K562 (cell line): Measurements from ENCODE around the gene RNF207. TPM values are rescaled to one million over a fixed set of nuclear protein-coding genes. Genes with fewer than 3 reads are reported as not detected.
A peak's percentile ranks its signal among the peaks of the same experiment; 100 is the strongest.

Experiments used
- CEBPG ChIP-seq, 3 experiments: fragments of 200-800 bp in 1 of 3; sonication (Bioruptor generic) in 1 of 3; sonication (generic) in 1 of 3; formaldehyde crosslinking in 1 of 3; IDR thresholded peaks in 2 of 3; conservative IDR thresholded peaks in 1 of 3; 2 replicates each; pipeline versions ENCODE4 v1.6.1 to v1.8.0; 2016 to 2022; ENCODE audit warnings: missing compliant biosample characterization in 2 of 3, missing genetic modification characterization in 2 of 3, mild to moderate bottlenecking in 1 of 3, missing genetic modification reagents in 1 of 3
- CREBBP ChIP-seq: IDR thresholded peaks from one replicate; pipeline ENCODE4 v1.6.1; 2012; ENCODE audit warnings: low read depth, mild to moderate bottlenecking, control low read depth, inconsistent platforms, low read length
- DDX20 ChIP-seq: fragments of 450-650 bp; IDR thresholded peaks from 2 replicates; pipeline ENCODE4 v1.6.1; 2016; ENCODE audit warnings: missing genetic modification characterization, low read depth, mild to moderate bottlenecking, missing compliant biosample characterization, moderate library complexity
- DIDO1 ChIP-seq: fragments of 450-650 bp; IDR thresholded peaks from 2 replicates; pipeline ENCODE4 v1.6.1; 2016; ENCODE audit warnings: low read depth, missing biosample characterization, missing genetic modification characterization
- FOXJ3 ChIP-seq: sonication (generic); formaldehyde crosslinking; IDR thresholded peaks from 2 replicates; pipeline ENCODE4 v1.4.0; 2020; ENCODE audit warnings: mild to moderate bottlenecking, missing genetic modification reagents
- GATAD2B ChIP-seq: fragments of 450-650 bp; IDR thresholded peaks from 2 replicates; pipeline ENCODE4 v1.6.1; 2017; ENCODE audit warnings: mild to moderate bottlenecking, borderline replicate concordance
- KAT2B ChIP-seq: IDR thresholded peaks from one replicate; pipeline ENCODE4 v1.6.1; 2012; ENCODE audit warnings: low read depth, mild to moderate bottlenecking, control low read depth, inconsistent platforms, low read length, moderate library complexity
- MTA3 ChIP-seq: fragments of 450-650 bp; formaldehyde crosslinking; IDR thresholded peaks from 2 replicates; pipeline ENCODE4 v1.6.1; 2017; ENCODE audit warnings: mild to moderate bottlenecking, borderline replicate concordance
- NCOA6 ChIP-seq: fragments of 450-650 bp; IDR thresholded peaks from 2 replicates; pipeline ENCODE4 v1.6.1; 2017; ENCODE audit warnings: mild to moderate bottlenecking
- NFXL1 ChIP-seq: fragments of 450-650 bp; formaldehyde crosslinking; IDR thresholded peaks from 2 replicates; pipeline ENCODE4 v1.4.0; 2021; ENCODE audit warnings: mild to moderate bottlenecking
- NR2F6 ChIP-seq: fragments of 450-650 bp; formaldehyde crosslinking; IDR thresholded peaks from 2 replicates; pipeline ENCODE4 v1.4.0; 2020; ENCODE audit warnings: mild to moderate bottlenecking
- SLC30A9 ChIP-seq: fragments of 250-450 bp; sonication (Bioruptor Pico); IDR thresholded peaks from 2 replicates; pipeline ENCODE4 v1.8.0; 2022; ENCODE audit warnings: mild to moderate bottlenecking, moderate library complexity
- TCFL5 ChIP-seq: fragments of 250-450 bp; sonication (Bioruptor Pico); conservative IDR thresholded peaks from 2 replicates; pipeline ENCODE4 v1.6.1; 2021; ENCODE audit warnings: mild to moderate bottlenecking, moderate library complexity, matching md5 sums
- YY1 ChIP-seq, 3 experiments: IDR thresholded peaks; 2 replicates each; pipeline ENCODE4 v1.6.1; 2011; ENCODE audit warnings: low read length in 2 of 3, mild to moderate bottlenecking in 2 of 3, moderate library complexity in 2 of 3, borderline replicate concordance in 1 of 3, control low read depth in 1 of 3, low read depth in 1 of 3; ENCODE audit not compliant: insufficient read depth in 3 of 3, insufficient replicate concordance in 2 of 3, control insufficient read depth in 1 of 3, insufficient read length in 1 of 3; ENCODE audit errors: extremely low read depth in 1 of 3
- ZNF347 ChIP-seq: fragments of 450-650 bp; formaldehyde crosslinking; IDR thresholded peaks from 2 replicates; pipeline ENCODE4 v1.4.0; 2020; ENCODE audit warnings: low read depth, mild to moderate bottlenecking, moderate library complexity
- ZNF77 ChIP-seq: fragments of 250-450 bp; sonication (Bioruptor Pico); IDR thresholded peaks from 2 replicates; pipeline ENCODE4 v1.5.0; 2020
- polyA plus RNA-seq, 8 experiments: library from polyadenylated mRNA; depleted of rRNA in 4 of 8; stranded (reverse) in 5 of 8; unstranded in 3 of 8; fragments of >200 nt; fragmentation: Nextera tagmentation in 2 of 8; fragmentation: Illumina TruSeq in 1 of 8; extraction: Ambion mirVana in 2 of 8; extraction: Trizol in 1 of 8; gene quantifications; 2 replicates each; pipeline versions ENCODE4 v1.2.1 to v1.2.3, GENCODE V29; 2011 to 2014; ENCODE audit warnings: inconsistent platforms in 1 of 8, missing spikeins in 1 of 8
- total RNA-seq, 7 experiments: library from RNA; depleted of rRNA in 6 of 7; stranded (reverse); fragments of >200 nt in 6 of 7; fragmentation: Illumina TruSeq in 2 of 7; extraction: Trizol in 2 of 7; gene quantifications; 2 replicates each; pipeline versions ENCODE4 v1.2.1 to v1.2.3, GENCODE V29; 2011 to 2021; ENCODE audit warnings: low replicate concordance in 1 of 7
- TF ChIP-seq, protein P1 (sequence below): sonication (generic); formaldehyde crosslinking; IDR thresholded peaks from 2 replicates; pipeline ENCODE4 v1.8.1; 2023; ENCODE audit warnings: missing genetic modification reagents, mild to moderate bottlenecking, borderline replicate concordance
- TF ChIP-seq, protein P2 (sequence below): sonication (generic); formaldehyde crosslinking; IDR thresholded peaks from 2 replicates; pipeline ENCODE4 v1.8.0; 2022; ENCODE audit warnings: mild to moderate bottlenecking, missing genetic modification reagents, borderline replicate concordance

RNF207 gene
- total and polyA plus RNA-seq, 9 of the 15 experiments (the other 6 are each of a cell fraction or from before 2014, with no cell fraction given) = 2.7 to 30.6 (median 12.9) TPM

DNA sequence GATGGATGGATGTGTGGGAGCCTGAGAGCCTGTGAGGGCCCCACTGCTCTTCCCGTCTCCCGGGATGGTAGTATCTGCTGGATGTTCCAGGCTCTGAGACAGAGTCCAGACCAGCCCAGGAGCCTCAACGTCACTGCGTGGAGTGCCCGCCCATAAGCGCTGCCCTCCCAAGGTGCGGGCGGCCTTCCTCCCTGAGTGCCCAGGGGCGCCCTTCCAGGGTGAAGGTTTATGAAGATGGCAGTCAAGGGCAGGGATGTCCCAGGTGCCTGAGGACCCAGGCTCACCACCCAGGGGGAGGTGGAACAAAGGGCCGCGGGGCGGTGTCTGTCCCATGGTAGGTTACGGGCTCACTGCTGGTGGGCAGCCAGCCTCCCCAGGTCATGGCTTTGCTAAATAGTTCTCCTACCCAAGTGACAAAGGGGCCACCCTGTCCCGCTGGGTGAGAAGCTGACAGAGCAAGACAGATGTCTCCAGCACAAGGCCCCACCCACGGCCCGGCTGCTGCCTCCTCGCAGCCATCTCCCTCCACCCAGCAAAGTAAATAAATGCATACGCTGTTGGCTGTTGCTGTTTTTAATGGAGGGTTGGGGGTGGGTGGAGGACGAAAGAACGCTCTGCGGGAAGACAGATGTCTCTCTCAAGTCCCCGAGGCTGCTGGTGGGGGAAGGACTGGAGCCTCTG is 63.9 kb downstream of the RNF207 start (continued):
- TF ChIP-seq, protein P1, sequence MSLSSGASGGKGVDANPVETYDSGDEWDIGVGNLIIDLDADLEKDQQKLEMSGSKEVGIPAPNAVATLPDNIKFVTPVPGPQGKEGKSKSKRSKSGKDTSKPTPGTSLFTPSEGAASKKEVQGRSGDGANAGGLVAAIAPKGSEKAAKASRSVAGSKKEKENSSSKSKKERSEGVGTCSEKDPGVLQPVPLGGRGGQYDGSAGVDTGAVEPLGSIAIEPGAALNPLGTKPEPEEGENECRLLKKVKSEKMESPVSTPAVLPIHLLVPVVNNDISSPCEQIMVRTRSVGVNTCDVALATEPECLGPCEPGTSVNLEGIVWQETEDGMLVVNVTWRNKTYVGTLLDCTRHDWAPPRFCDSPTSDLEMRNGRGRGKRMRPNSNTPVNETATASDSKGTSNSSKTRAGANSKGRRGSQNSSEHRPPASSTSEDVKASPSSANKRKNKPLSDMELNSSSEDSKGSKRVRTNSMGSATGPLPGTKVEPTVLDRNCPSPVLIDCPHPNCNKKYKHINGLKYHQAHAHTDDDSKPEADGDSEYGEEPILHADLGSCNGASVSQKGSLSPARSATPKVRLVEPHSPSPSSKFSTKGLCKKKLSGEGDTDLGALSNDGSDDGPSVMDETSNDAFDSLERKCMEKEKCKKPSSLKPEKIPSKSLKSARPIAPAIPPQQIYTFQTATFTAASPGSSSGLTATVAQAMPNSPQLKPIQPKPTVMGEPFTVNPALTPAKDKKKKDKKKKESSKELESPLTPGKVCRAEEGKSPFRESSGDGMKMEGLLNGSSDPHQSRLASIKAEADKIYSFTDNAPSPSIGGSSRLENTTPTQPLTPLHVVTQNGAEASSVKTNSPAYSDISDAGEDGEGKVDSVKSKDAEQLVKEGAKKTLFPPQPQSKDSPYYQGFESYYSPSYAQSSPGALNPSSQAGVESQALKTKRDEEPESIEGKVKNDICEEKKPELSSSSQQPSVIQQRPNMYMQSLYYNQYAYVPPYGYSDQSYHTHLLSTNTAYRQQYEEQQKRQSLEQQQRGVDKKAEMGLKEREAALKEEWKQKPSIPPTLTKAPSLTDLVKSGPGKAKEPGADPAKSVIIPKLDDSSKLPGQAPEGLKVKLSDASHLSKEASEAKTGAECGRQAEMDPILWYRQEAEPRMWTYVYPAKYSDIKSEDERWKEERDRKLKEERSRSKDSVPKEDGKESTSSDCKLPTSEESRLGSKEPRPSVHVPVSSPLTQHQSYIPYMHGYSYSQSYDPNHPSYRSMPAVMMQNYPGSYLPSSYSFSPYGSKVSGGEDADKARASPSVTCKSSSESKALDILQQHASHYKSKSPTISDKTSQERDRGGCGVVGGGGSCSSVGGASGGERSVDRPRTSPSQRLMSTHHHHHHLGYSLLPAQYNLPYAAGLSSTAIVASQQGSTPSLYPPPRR = no peak
- no peak for TF ChIP-seq NR2F6 (CRISPR knock-in tag)
- TF ChIP-seq SLC30A9 (CRISPR knock-in tag) = no peak
- no peak for TF ChIP-seq MTA3
- TF ChIP-seq CREBBP = no peak
- TF ChIP-seq YY1 (IDR thresholded peaks at IDR 0.05; ENCODE audit: borderline replicate concordance in 1 of 3, control insufficient read depth in 1 of 3, extremely low read depth in 1 of 3, insufficient read depth in 3 of 3, insufficient read length in 1 of 3, insufficient replicate concordance in 2 of 3, low read depth in 1 of 3, low read length in 2 of 3) = peak in 1 of 3 experiments; percentile 17
- no peak for TF ChIP-seq DIDO1 (tag)
- TF ChIP-seq NCOA6 = no peak
- TF ChIP-seq, protein P2, sequence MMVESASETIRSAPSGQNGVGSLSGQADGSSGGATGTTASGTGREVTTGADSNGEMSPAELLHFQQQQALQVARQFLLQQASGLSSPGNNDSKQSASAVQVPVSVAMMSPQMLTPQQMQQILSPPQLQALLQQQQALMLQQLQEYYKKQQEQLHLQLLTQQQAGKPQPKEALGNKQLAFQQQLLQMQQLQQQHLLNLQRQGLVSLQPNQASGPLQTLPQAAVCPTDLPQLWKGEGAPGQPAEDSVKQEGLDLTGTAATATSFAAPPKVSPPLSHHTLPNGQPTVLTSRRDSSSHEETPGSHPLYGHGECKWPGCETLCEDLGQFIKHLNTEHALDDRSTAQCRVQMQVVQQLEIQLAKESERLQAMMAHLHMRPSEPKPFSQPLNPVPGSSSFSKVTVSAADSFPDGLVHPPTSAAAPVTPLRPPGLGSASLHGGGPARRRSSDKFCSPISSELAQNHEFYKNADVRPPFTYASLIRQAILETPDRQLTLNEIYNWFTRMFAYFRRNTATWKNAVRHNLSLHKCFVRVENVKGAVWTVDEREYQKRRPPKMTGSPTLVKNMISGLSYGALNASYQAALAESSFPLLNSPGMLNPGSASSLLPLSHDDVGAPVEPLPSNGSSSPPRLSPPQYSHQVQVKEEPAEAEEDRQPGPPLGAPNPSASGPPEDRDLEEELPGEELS (CRISPR knock-in tag) = no peak
- TF ChIP-seq DDX20 (tag) = no peak
- TF ChIP-seq ZNF77 (CRISPR knock-in tag) = no peak
- no peak for TF ChIP-seq TCFL5 (CRISPR knock-in tag)
- TF ChIP-seq CEBPG (CRISPR knock-in tag; IDR thresholded peaks at IDR 0.05) = no peak
- no peak for TF ChIP-seq CEBPG (tag; conservative IDR thresholded peaks at IDR 0.05 in 1 of 2, IDR thresholded peaks at IDR 0.05 in 1 of 2)
- no peak for TF ChIP-seq NFXL1
- no peak for TF ChIP-seq ZNF347 (CRISPR knock-in tag)
- TF ChIP-seq FOXJ3 = no peak
- TF ChIP-seq GATAD2B = no peak
- TF ChIP-seq KAT2B = no peak
